HG02973 (cell line): ENCODE measurements around the gene PTPRD.

Experiments used
- ATAC-seq: cut with Tn5 transposase; IDR thresholded peaks from one replicate; pipeline ENCODE4 v1.9.1; 2021; ENCODE audit warnings: moderate library complexity; ENCODE audit not compliant: unreplicated experiment

The PTPRD gene

GRCh38 chr9:8887369-8887768, 1725.4 kb downstream of the PTPRD start:
- no peak for ATAC-seq

- ATAC-seq: no peak
These were observed 1729.5 kb downstream of the PTPRD start for GRCh38 chr9:8883321-8883720.

- no peak for ATAC-seq
These were observed 1732.7 kb downstream of the PTPRD start for GRCh38 chr9:8880060-8880459.

- ATAC-seq: no peak
These were observed 1733.5 kb downstream of the PTPRD start for GRCh38 chr9:8879284-8879683.

GRCh38 chr9:8877753-8878494, 1734.9 kb downstream of the PTPRD start:
- no peak for ATAC-seq

- no peak for ATAC-seq
These were observed 1736.5 kb downstream of the PTPRD start for GRCh38 chr9:8876303-8876702.

GRCh38 chr9:8874482-8874881, 1738.3 kb downstream of the PTPRD start:
- ATAC-seq: no peak

- ATAC-seq: no peak
These were observed 1740.0 kb downstream of the PTPRD start for GRCh38 chr9:8872802-8873201.

- no peak for ATAC-seq
These were observed 1740.9 kb downstream of the PTPRD start for GRCh38 chr9:8871796-8872445.

GRCh38 chr9:8871396-8871795, 1741.4 kb downstream of the PTPRD start:
- ATAC-seq: no peak

GRCh38 chr9:8869812-8870211, 1743.0 kb downstream of the PTPRD start:
- ATAC-seq: no peak

GRCh38 chr9:8868632-8869031, 1744.2 kb downstream of the PTPRD start:
- no peak for ATAC-seq

GRCh38 chr9:8867148-8867547, 1745.7 kb downstream of the PTPRD start:
- no peak for ATAC-seq

GRCh38 chr9:8864545-8864896, 1748.3 kb downstream of the PTPRD start:
- ATAC-seq: no peak

GRCh38 chr9:8863886-8864544, 1748.8 kb downstream of the PTPRD start:
- no peak for ATAC-seq

- no peak for ATAC-seq
These were observed 1749.7 kb downstream of the PTPRD start for GRCh38 chr9:8863069-8863468.

GRCh38 chr9:8860925-8861324, 1751.9 kb downstream of the PTPRD start:
- ATAC-seq: no peak

- ATAC-seq: no peak
These were observed 1752.7 kb downstream of the PTPRD start for GRCh38 chr9:8860086-8860485.

- ATAC-seq: no peak
These were observed 1753.4 kb downstream of the PTPRD start for GRCh38 chr9:8859416-8859815.

GRCh38 chr9:8858596-8859161, 1754.1 kb downstream of the PTPRD start:
- ATAC-seq: no peak

- no peak for ATAC-seq
These were observed 1754.7 kb downstream of the PTPRD start for GRCh38 chr9:8857926-8858595.
